Caki2 (cell line): Measurements from ENCODE around the gene ZNF574. TPM values are rescaled to one million over a fixed set of nuclear protein-coding genes. Genes with fewer than 3 reads are reported as not detected.

Source experiments
- DNase-seq: peaks from one replicate; pipeline ENCODE4 v3.0.0-alpha.2; 2015; ENCODE audit warnings: low read depth
- in situ Hi-C: cut with HindIII; loops from 2 replicates; pipeline ENCODE4 v1.10.0; 2016; ENCODE audit warnings: low sequenced_read_pairs, low pct_unique_long_range_greater_than_20kb, mixed read lengths
- total RNA-seq: library from RNA; depleted of rRNA; stranded (reverse); fragments of >200 nt; shearing (Covaris generic); gene quantifications from 2 replicates; pipeline ENCODE4 v1.2.3, GENCODE V29; 2014; ENCODE audit warnings: low replicate concordance

Gene ZNF574
- total RNA-seq, 1 experiment from 2014 or later, result 24.6 TPM

DNA sequence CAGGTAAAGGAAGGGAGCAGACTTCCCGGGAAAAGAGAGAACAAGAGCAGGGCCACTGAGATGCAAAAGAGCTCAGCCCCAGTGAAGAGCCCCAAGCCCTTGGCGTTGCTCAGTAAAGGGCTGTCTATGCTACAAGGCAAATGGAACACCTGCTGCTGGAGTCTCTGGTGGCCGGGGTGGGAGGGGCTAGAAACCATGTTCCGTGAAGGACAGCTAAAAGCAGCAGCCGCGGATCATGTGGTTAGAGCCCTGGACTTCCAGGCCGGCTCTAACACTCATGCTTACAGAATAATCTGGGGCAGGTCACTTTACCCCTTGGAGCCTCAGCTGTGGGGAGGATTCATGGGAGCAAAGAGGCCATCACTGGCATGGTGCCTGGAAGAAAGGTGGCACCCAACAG lies 38.4 kb downstream of the ZNF574 start:
- no peak for DNase-seq
- in situ Hi-C loops, result loop anchor here (25.0 kb wide), 1 partner anchor 323 kb away; the partner anchor contains the start of genes CXCL17 and LIPE

DNA sequence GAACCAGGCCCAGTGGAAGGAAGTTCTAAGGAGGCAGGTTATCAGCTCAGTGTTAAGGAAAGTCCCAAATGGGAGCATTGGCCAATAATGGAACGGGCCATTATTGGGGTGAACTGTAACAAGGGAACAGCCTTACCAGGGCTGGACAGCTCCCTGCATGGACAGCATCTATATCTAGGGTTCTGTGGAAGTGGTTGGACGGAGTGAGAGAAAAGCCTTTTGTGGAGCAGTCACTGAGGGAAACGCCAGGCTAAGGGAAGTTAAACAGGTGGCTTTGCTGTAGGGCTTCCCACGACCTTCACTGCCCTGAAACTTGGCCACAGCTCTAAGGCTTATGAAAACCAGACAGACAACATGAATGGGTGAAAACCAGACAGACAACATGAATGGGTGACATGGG lies 39.3 kb downstream of the ZNF574 start:
- DNase-seq, result no peak
- in situ Hi-C loops, result loop anchor here (25.0 kb wide), 1 partner anchor 322 kb away; the partner anchor contains the start of genes CXCL17 and LIPE

GRCh38 chr19:42115705-42116104 lies 39.7 kb downstream of the ZNF574 start:
- no peak for DNase-seq
- in situ Hi-C loops, result loop anchor here (25.0 kb wide), 1 partner anchor 322 kb away; the partner anchor contains the start of genes CXCL17 and LIPE

- in situ Hi-C loops, result loop anchor here (25.0 kb wide), 1 partner anchor 321 kb away; the partner anchor contains the start of genes CXCL17 and LIPE
- DNase-seq, result no peak
These were observed 40.5 kb downstream of the ZNF574 start for GRCh38 chr19:42116308-42117075.

DNA sequence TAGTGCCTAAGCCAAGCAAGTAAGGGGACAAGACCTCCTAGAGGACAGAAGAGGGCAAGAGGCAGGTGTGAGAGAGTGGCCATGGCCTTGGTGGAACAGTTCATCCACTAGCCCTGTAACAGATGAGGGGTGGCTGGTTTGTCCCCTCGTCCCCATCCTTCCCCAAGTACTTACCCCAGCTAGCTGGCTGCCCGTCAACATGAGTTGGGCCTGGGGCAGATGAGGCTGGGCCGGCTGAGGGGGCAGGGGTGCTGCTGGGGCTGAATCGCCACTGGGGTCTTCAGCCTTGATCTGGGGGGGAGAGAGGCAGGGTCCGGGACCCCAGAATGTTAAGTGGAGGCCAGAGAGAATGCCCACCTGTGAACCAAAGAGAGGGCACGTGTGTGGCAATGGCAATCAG lies 41.1 kb downstream of the ZNF574 start:
- in situ Hi-C loops, result loop anchor here (25.0 kb wide), 1 partner anchor 320 kb away; the partner anchor contains the start of genes CXCL17 and LIPE
- no peak for DNase-seq

DNA sequence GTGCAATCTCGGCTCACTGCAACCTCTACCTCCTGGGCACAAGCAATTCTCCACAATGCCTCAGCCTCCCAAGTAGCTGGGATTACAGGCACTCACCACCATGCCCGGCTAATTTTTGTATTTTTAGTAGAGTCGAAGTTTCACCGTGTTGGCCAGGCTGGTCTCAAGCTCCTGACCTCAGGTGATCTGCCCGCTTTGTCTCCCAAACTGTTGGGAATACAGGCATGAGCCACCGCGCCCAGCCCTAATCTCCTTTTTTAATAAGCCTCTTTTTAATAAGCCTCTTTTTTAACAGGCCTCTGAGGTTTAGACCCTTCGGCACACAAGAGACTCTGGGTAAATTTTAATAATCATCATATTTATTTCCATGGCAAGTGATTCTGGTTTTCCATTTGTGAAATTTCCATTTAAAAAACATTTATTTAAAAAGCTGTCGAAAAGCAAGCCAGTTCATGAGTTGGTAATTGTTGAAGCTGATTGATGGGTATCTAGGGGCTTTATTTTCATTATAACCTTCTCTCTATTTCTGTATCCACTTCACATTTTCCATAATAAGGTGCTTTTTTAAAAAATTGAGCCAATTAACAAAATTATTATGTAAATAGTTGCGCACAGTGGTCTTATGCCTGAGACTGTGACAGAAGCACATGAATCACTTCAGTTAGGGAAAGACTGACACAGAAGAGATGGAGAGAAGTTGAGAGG lies 44.5 kb downstream of the ZNF574 start:
- in situ Hi-C loops, result loop anchor here (25.0 kb wide), 1 partner anchor 317 kb away; the partner anchor contains the start of genes CXCL17 and LIPE
- DNase-seq, result no peak

DNA sequence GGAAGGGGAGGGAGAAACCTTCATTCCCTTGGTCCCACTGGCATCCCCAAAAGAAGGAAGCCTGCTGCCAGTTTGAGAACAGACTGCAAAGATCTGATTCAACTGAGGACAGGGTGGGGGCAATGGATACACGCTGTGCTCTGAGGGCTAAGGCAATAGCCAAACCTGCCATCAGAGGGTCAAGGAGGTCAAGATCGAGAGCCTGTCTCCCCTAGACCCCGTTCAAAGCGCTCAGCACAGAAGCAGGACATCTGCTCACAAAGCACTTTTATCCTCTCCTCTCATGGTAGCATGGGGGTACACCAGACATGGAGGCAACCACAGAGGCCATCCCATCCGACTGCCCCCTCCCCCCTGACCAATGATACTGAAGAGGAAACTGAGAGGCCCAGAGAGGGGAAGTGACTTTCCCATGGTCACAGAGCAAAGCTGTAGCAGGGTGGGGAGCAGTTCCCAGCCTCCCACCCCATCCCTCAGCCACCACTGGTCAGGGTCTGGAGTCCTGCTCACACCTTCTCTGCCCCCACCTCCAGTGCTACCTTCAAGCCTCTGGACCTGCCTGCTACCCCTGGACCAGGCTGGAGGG lies 45.2 kb downstream of the ZNF574 start:
- no peak for DNase-seq
- in situ Hi-C loops, result loop anchor here (25.0 kb wide), 1 partner anchor 316 kb away; the partner anchor contains the start of genes CXCL17 and LIPE

- in situ Hi-C loops, result loop anchor here (25.0 kb wide), 1 partner anchor 316 kb away; the partner anchor contains the start of genes CXCL17 and LIPE
- DNase-seq, result no peak
These were observed 45.7 kb downstream of the ZNF574 start for GRCh38 chr19:42121656-42122069.

GRCh38 chr19:42122691-42123607 lies 47.0 kb downstream of the ZNF574 start:
- in situ Hi-C loops, result loop anchor here (25.0 kb wide), 1 partner anchor 314 kb away; the partner anchor contains the start of genes CXCL17 and LIPE
- no peak for DNase-seq

DNA sequence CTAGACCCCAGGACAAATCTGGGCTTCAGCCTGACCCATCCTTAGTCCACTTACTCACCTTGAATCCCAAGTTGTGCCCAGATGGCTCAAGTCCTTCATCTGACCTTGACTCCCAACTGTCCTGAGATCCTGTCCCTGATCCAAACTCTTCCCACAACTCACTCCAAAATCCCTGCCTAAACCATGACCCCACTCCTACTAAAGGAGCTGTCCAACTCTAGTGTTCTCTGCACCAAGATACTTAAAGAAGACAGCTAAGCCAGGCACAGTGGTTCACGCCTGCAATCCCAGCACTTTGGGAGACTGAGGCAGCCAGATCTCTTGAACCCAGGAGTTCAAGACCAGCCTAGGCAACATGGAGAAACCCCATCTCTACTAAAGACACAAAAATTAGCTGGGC lies 47.8 kb downstream of the ZNF574 start:
- no peak for DNase-seq
- in situ Hi-C loops, result loop anchor here (25.0 kb wide), 1 partner anchor 314 kb away; the partner anchor contains the start of genes CXCL17 and LIPE

GRCh38 chr19:42124386-42124901 lies 48.5 kb downstream of the ZNF574 start:
- no peak for DNase-seq
- in situ Hi-C loops, result loop anchor here (25.0 kb wide), 1 partner anchor 313 kb away; the partner anchor contains the start of genes CXCL17 and LIPE

DNA sequence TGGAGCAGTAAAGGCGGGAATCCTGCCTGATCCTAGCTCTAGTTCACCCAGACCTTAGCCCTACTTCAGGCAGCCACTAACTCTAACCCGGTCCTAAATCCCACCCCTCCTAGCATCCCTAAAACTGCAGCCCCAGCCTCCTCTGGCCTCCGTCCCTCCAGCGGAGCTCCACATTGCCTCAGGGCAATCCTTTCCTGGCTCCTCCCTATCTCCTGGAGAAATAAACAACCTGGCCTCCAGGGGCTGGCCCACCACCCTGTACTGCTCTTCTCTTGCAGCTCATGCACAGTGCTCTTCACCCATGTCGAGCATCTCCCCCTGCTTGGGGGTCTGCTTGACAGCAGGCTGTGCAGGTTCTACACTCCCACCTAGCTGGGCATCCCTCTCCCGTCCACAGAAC lies 49.6 kb downstream of the ZNF574 start:
- DNase-seq, result no peak
- in situ Hi-C loops, result no loop called here

- in situ Hi-C loops, result no loop called here
- DNase-seq, result no peak
These were observed 50.6 kb downstream of the ZNF574 start for GRCh38 chr19:42126574-42126973.

- no peak for DNase-seq
- in situ Hi-C loops, result no loop called here
These were observed 53.7 kb downstream of the ZNF574 start for GRCh38 chr19:42129399-42130253.

- DNase-seq, result no peak
- in situ Hi-C loops, result no loop called here
These were observed 54.2 kb downstream of the ZNF574 start for GRCh38 chr19:42130254-42130573.
